ENCODE results near the gene NKX3-2. TPM values are rescaled to one million over a fixed set of nuclear protein-coding genes. Genes with fewer than 3 reads are reported as not detected.

NKX3-2 gene
- total RNA-seq: not detected

- H3K4me3 ChIP-seq: peak within 1 kb of the TSS; percentile 59 to 65
These were observed at the start of gene NKX3-2 for GRCh38 chr4:13543839-13544605. Gene NKX3-2, minus strand, starts transcription at chr4:13544508. Its CDS starts 94 bp downstream, at chr4:13544414.

GRCh38 chr4:13592220-13592619 is 47.9 kb upstream of the NKX3-2 start:
- H3K27ac ChIP-seq: no peak overlapping the region
- H3K27me3 ChIP-seq: no peaks in the 10 kb centered on the region
- intact Hi-C loops (cut with DNase I): no loop called here

More at GRCh38 chr4:13543839-13544605, at the start of gene NKX3-2:
- intact Hi-C loops (cut with DNase I): loop anchor here (10.0 kb wide), 1 partner anchor 819 kb away; no protein-coding TSS in a partner anchor
- DNase-seq (ENCODE audit: low spot score in 2 of 2): no peak
- no peak for TF ChIP-seq CTCF (IDR thresholded peaks at IDR 0.05)
- Histone ChIP-seq H3K9me3 (no peaks in the 10 kb centered on the region), H3K4me1 (peaks cover 9 to 31% of the 10 kb centered on the region in 2 donors), H3K27ac (no peak within 1 kb of the TSS), H3K27me3 (peaks cover 74% of the 10 kb centered on the region), H3K36me3 (no peaks in the 10 kb centered on the region)

GRCh38 chr4:13590766-13591165 is 46.5 kb upstream of the NKX3-2 start:
- no peak overlapping the region for H3K4me3 ChIP-seq
- H3K27me3 ChIP-seq: no peaks in the 10 kb centered on the region
- intact Hi-C loops (cut with DNase I): no loop called here
- no peak for DNase-seq (ENCODE audit: low spot score in 2 of 2)
- no peaks in the 10 kb centered on the region for H3K9me3 ChIP-seq
- H3K4me1 ChIP-seq: no peaks in the 10 kb centered on the region
- no peak for TF ChIP-seq CTCF (IDR thresholded peaks at IDR 0.05)
- no peak overlapping the region for H3K27ac ChIP-seq
- peaks cover 66 to 93% of the 10 kb centered on the region in 2 donors for H3K36me3 ChIP-seq

More at GRCh38 chr4:13592220-13592619, 47.9 kb upstream of the NKX3-2 start:
- no peak for DNase-seq (ENCODE audit: low spot score in 2 of 2)
- Histone ChIP-seq H3K4me3 (no peak overlapping the region), H3K4me1 (no peaks in the 10 kb centered on the region), H3K9me3 (no peaks in the 10 kb centered on the region), H3K36me3 (peaks cover 64 to 92% of the 10 kb centered on the region in 2 donors)
- no peak for TF ChIP-seq CTCF (IDR thresholded peaks at IDR 0.05)

- no peaks in the 10 kb centered on the region for H3K9me3 ChIP-seq
- DNase-seq (ENCODE audit: low spot score in 2 of 2): no peak
- no peaks in the 10 kb centered on the region for H3K4me1 ChIP-seq
- intact Hi-C loops (cut with DNase I): no loop called here
- H3K27me3 ChIP-seq: no peaks in the 10 kb centered on the region
- H3K4me3 ChIP-seq: no peak overlapping the region
- TF ChIP-seq CTCF (IDR thresholded peaks at IDR 0.05): no peak
- no peak overlapping the region for H3K27ac ChIP-seq
- peaks cover 65 to 79% of the 10 kb centered on the region in 2 donors for H3K36me3 ChIP-seq
These were observed 44.6 kb upstream of the NKX3-2 start for GRCh38 chr4:13588954-13589353.

GRCh38 chr4:13584481-13584880 is 40.2 kb upstream of the NKX3-2 start:
- Histone ChIP-seq H3K36me3 (peaks cover 73 to 77% of the 10 kb centered on the region in 2 donors), H3K4me3 (no peak overlapping the region), H3K27ac (no peak overlapping the region), H3K27me3 (no peaks in the 10 kb centered on the region), H3K9me3 (no peaks in the 10 kb centered on the region), H3K4me1 (no peaks in the 10 kb centered on the region)
- DNase-seq (ENCODE audit: low spot score in 2 of 2): no peak
- intact Hi-C loops (cut with DNase I): no loop called here
- no peak for TF ChIP-seq CTCF (IDR thresholded peaks at IDR 0.05)
